NCI-H748 treated with DMSO at 0.1 percent for 48 hours (cell line): Measurements from ENCODE around the gene SPRTN.

Source experiments
- DNase-seq: peaks from one replicate; lab custom pipeline; 2025; lab: John Stamatoyannopoulos, UW

Gene SPRTN

GRCh38 chr1:231381729-231382128 lies 43.6 kb downstream of the SPRTN start:
- no peak for DNase-seq

GRCh38 chr1:231382426-231382825 lies 44.3 kb downstream of the SPRTN start:
- no peak for DNase-seq

- DNase-seq, result no peak
Observed at GRCh38 chr1:231383159-231383860, 45.2 kb downstream of the SPRTN start.

DNA sequence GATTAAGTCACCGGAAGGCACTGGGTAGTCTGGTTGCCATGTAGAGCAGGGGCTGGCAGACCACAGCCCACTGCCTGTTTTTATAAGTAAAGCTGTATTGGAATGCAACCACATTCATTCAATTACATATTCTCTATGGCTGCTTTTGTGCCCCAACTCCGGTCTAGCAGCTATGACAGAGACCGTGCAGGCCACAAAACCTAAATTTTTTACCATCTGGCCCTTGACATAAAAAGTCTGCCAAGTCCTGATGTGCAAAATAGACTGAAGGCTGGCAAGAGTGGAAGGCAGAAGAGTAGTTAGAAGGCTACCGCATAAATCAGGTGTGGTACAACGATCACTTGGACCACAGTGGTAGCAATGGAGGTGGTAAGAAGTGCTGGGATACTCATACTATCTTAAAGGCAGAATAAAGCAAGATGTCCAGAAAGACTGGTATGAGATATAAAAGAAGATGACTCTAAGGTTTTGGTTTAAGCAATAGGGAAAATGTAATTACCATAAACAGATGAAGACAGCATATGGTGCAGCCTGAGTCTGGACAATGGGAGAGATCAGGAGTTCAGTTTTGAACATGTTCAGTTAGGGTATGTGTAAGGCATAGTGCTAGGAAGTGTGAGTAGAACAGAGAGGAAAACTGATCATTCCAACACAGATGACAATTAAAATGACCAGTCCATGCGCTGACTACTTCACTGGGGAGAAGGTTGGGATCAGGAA lies 46.8 kb downstream of the SPRTN start:
- DNase-seq, result no peak

GRCh38 chr1:231385416-231385748 lies 47.3 kb downstream of the SPRTN start:
- DNase-seq, result no peak

DNA sequence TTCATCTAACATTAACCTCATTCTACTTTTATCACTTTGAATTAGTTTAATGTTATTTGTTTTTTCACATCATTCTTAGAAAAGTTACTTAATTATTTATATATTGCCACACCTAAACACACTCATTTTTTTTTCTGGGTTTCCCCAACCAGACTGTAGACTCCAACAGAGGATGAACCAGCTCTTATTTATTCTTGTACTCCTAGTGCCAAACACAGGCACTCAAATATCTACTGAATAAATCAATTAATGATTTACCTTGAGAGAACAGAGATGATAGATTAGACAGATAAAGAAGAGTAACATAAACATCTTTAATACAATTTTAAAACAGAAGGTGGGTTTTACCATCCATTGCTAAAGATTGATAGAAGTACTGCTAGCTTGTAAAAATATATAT lies 48.4 kb downstream of the SPRTN start:
- no peak for DNase-seq

- no peak for DNase-seq
Observed at GRCh38 chr1:231387770-231388669, 49.9 kb downstream of the SPRTN start.

GRCh38 chr1:231390071-231390470 lies 52.0 kb downstream of the SPRTN start:
- no peak for DNase-seq

DNA sequence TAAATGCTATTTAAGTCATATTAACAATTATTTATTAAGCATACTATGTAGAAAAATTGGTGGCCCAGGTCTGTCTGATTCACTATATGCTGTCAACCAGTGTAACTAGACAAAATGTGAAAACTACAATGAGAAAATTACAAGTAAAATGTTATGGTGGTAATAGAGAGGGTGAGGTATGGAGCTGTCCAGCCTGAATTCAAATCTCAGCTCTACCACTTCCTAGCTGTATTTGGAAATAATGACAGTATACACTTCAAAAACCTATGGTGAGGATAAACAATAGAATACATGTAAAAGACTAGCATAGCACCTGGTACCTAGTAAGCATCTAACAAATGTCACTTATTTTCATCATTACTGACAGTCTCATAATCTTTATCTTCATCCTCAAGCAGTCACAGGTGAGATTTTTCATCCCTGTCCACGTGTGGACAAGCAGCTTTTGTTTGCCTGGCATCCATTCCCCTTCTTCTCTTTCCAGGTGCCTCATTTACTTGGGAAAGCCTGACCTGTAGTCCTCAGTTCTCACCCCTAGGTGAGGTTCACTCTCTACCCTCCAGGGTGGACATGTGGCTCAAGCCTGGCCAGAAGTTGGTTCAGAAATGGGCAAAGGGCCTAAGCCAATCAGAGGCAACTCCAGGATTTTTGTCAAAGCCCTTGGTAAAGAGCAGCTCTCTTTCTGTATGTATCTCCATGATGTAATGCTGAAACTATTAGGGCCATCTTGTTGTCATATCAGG lies 54.5 kb downstream of the SPRTN start:
- no peak for DNase-seq

- DNase-seq, result no peak
Observed at GRCh38 chr1:231393668-231394067, 55.6 kb downstream of the SPRTN start.

- DNase-seq, result no peak
Observed at GRCh38 chr1:231395076-231395997, 57.2 kb downstream of the SPRTN start.

DNA sequence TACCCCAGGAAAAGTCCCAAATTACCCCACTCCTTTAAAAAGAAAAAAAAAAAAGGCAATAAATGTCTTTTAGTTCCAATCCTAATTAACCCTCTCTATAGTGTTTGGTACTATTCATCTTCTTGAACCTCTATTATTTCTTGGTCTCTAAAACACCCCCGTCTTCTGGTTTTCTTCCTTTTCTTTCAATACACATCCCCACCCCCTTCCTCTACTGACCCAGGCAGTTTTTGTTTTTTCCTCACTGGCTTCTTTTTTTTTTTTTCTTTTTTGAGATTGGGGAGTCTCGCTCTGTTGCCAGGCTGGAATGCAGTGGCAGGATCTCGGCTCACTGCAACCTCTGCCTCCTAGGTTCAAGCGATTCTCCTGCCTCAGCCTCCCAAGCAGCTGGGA lies 57.9 kb downstream of the SPRTN start:
- no peak for DNase-seq

- no peak for DNase-seq
Observed at GRCh38 chr1:231396643-231397042, 58.5 kb downstream of the SPRTN start.

DNA sequence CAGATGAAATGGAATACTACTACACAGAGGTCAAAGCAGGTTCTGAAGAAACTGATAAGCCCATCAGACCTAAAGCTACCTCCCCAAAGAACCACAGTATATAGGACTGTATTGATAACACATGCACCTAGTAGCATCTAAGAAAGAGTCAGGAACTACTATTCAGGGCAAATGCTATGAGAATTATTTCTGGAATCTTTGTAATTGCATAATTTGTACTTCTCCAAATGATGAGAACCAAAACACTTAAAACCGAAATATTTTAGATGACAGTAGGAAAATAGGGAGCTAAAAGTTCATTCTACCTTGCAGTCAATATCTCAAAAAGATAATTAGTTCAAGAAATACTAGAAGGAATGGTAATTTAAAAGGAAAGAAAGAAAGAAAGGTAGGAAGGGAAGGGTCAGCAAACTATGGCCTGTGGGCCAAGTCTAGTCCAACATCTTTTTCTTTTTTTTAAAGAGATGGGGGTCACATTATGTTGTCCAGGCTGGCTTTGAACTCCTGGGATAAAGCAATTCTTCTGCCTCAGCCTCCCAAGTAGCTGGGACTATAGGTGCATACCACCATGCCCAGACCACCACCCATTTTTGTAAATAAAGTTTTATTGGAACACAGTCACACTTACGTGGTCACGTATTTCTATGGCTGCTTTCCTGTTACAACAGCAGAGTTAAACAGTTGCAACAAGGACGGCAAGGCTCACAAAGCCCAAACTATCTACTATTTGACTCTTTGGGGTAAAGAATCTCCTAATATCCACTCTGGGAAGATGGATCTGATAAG lies 60.0 kb downstream of the SPRTN start:
- no peak for DNase-seq

DNA sequence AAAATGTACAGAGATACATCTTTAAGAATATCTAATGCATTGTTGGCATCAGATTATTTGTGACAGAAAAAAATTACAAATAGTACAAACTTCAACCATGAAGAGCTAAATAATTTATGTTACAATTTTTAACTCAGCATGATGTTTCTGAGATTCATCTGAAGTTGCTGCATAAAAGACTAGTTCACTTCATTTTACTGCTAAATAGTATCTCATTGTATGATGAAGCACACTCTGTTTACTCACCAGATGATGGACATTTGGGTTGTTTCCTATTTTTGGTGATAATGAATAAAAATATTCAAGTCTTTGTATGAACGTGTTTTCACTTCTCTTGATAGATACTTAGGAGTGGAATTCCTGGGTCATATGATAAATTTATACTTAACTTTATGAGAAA lies 63.4 kb downstream of the SPRTN start:
- no peak for DNase-seq

- DNase-seq, result no peak
Observed at GRCh38 chr1:231404318-231404717, 66.2 kb downstream of the SPRTN start.
